HepG2 (cell line): Measurements from ENCODE around the gene STK17A. TPM values are rescaled to one million over a fixed set of nuclear protein-coding genes. Genes with fewer than 3 reads are reported as not detected.

ENCODE experiments used
- BORCS8-MEF2B ChIP-seq: sonication (generic); formaldehyde crosslinking; IDR thresholded peaks from 2 replicates; pipeline ENCODE4 v1.8.0; 2022; ENCODE audit warnings: mild to moderate bottlenecking, missing genetic modification reagents
- DZIP1 ChIP-seq: sonication (generic); formaldehyde crosslinking; IDR thresholded peaks from 2 replicates; pipeline ENCODE4 v1.5.0; 2020; ENCODE audit warnings: mild to moderate bottlenecking, missing genetic modification reagents
- GATAD1 ChIP-seq: IDR thresholded peaks from 2 replicates; pipeline ENCODE4 v1.6.1; 2016; ENCODE audit warnings: missing genetic modification reagents, missing compliant biosample characterization
- HNF4A ChIP-seq: sonication (generic); formaldehyde crosslinking; IDR thresholded peaks from 2 replicates; pipeline ENCODE4 v1.4.0; 2020; ENCODE audit warnings: missing genetic modification reagents
- IKZF5 ChIP-seq: IDR thresholded peaks from 2 replicates; pipeline ENCODE4 v1.6.1; 2018; ENCODE audit warnings: missing genetic modification reagents, mild to moderate bottlenecking, missing compliant biosample characterization
- KLF16 ChIP-seq, 2 experiments: sonication (generic) in 1 of 2; formaldehyde crosslinking in 1 of 2; IDR thresholded peaks; 2 replicates each; pipeline versions ENCODE4 v1.6.1 to v1.8.0; 2016 to 2023; ENCODE audit warnings: missing genetic modification reagents in 2 of 2, missing compliant biosample characterization in 1 of 2
- NR2F1 ChIP-seq, 2 experiments: fragments of 450-650 bp in 1 of 2; formaldehyde crosslinking in 1 of 2; IDR thresholded peaks; 2 replicates each; pipeline versions ENCODE4 v1.5.0 to v1.6.1; 2016 to 2020; ENCODE audit warnings: mild to moderate bottlenecking in 1 of 2, missing compliant biosample characterization in 1 of 2, missing genetic modification reagents in 1 of 2, moderate library complexity in 1 of 2
- TBP ChIP-seq: sonication (generic); formaldehyde crosslinking; IDR thresholded peaks from 2 replicates; pipeline ENCODE4 v1.5.0; 2020; ENCODE audit warnings: missing genetic modification reagents
- THAP11 ChIP-seq: IDR thresholded peaks from 2 replicates; pipeline ENCODE4 v1.6.1; 2016; ENCODE audit warnings: missing biosample characterization, missing genetic modification reagents
- USF2 ChIP-seq, 2 experiments: sonication (generic) in 1 of 2; formaldehyde crosslinking in 1 of 2; IDR thresholded peaks; 2 replicates each; pipeline versions ENCODE4 v1.5.1 to v1.6.1; 2011 to 2020; ENCODE audit warnings: borderline replicate concordance in 1 of 2, low read depth in 1 of 2, low read length in 1 of 2, mild to moderate bottlenecking in 1 of 2, missing genetic modification reagents in 1 of 2, moderate library complexity in 1 of 2
- XRCC5 ChIP-seq: fragments of 200-400 bp; formaldehyde crosslinking; optimal IDR thresholded peaks from 2 replicates; pipeline ENCODE3; 2017; ENCODE audit warnings: mild to moderate bottlenecking, low read length
- ZBTB33 ChIP-seq: sonication (generic); formaldehyde crosslinking; IDR thresholded peaks from 2 replicates; pipeline ENCODE4 v1.4.0; 2020; ENCODE audit warnings: missing genetic modification reagents
- ZNF629 ChIP-seq: sonication (generic); formaldehyde crosslinking; conservative IDR thresholded peaks from 2 replicates; pipeline ENCODE4 v1.5.0; 2020; ENCODE audit warnings: missing genetic modification reagents
- ZNF770 ChIP-seq: sonication (generic); formaldehyde crosslinking; IDR thresholded peaks from 2 replicates; pipeline ENCODE4 v1.5.0; 2020; ENCODE audit warnings: mild to moderate bottlenecking, missing genetic modification reagents
- ZNF790 ChIP-seq: sonication (generic); formaldehyde crosslinking; IDR thresholded peaks from 2 replicates; pipeline ENCODE4 v1.8.0; 2022; ENCODE audit warnings: missing genetic modification reagents, mild to moderate bottlenecking, borderline replicate concordance
- ZSCAN20 ChIP-seq: sonication (generic); formaldehyde crosslinking; IDR thresholded peaks from 2 replicates; pipeline ENCODE4 v1.4.0; 2020; ENCODE audit warnings: missing genetic modification reagents, mild to moderate bottlenecking, borderline replicate concordance
- polyA plus RNA-seq, 8 experiments: library from polyadenylated mRNA; depleted of rRNA in 3 of 8; stranded (reverse) in 7 of 8; unstranded in 1 of 8; fragments of >200 nt; fragmentation: Illumina TruSeq in 4 of 8; extraction: Trizol in 4 of 8; gene quantifications; 2 replicates each; pipeline versions ENCODE4 v1.2.1 to v1.2.3, GENCODE V29; 2011 to 2016; ENCODE audit warnings: low read depth in 4 of 8, missing spikeins in 1 of 8, mixed read lengths in 1 of 8; ENCODE audit not compliant: insufficient read depth in 1 of 8
- total RNA-seq, 5 experiments: library from RNA; depleted of rRNA; stranded (reverse); fragments of >200 nt; fragmentation: Illumina TruSeq; extraction: Trizol; gene quantifications; 2 replicates each; pipeline ENCODE4 v1.2.3, GENCODE V29; 2016; ENCODE audit warnings: low read depth in 1 of 5

The STK17A gene
- total and polyA plus RNA-seq, 2 of the 13 experiments (the other 11 are each of a cell fraction or from before 2014, with no cell fraction given) = 18.6 to 24.3 TPM

GRCh38 chr7:43639858-43640491, 57.1 kb downstream of the STK17A start (continued):
- TF ChIP-seq NR2F1 (CRISPR knock-in tag; IDR thresholded peaks at IDR 0.05) = peak; percentile 76 to 88
- no peak for TF ChIP-seq DZIP1 (CRISPR knock-in tag)
- TF ChIP-seq BORCS8-MEF2B (CRISPR knock-in tag) = peak; percentile 12; the same call in 1 of the 2 replicates
- peak; percentile 27; the same call in 1 of the 2 replicates for TF ChIP-seq ZBTB33
- peak; percentile 97 for TF ChIP-seq IKZF5
- peak in 1 of 2 experiments; percentile 83; a peak in 2 of 4 replicates for TF ChIP-seq KLF16 (CRISPR knock-in tag; IDR thresholded peaks at IDR 0.05)
- 0 out of 2 replicates have a peak, but pooled peaks have one; percentile 22 for TF ChIP-seq ZNF629 (CRISPR knock-in tag)
- TF ChIP-seq XRCC5 = peak; percentile 67
- TF ChIP-seq THAP11 = peak; percentile 63
- TF ChIP-seq ZNF790 (CRISPR knock-in tag) = no peak
- peak; percentile 99 for TF ChIP-seq HNF4A (CRISPR knock-in tag)
- no peak for TF ChIP-seq TBP (CRISPR knock-in tag)
- TF ChIP-seq ZNF770 (CRISPR knock-in tag) = no peak
- TF ChIP-seq GATAD1 (CRISPR knock-in tag) = peak; percentile 58
- no peak for TF ChIP-seq USF2 (IDR thresholded peaks at IDR 0.05; ENCODE audit: low read depth, low read length)
- peak; percentile 45; the same call in 1 of the 2 replicates for TF ChIP-seq USF2 (CRISPR knock-in tag; IDR thresholded peaks at IDR 0.05; ENCODE audit: borderline replicate concordance)
- TF ChIP-seq ZSCAN20 (CRISPR knock-in tag) = 0 out of 2 replicates have a peak, but pooled peaks have one; percentile 21
